SU-DHL-6 (cell line): ENCODE data around the gene STK32B.

Experiments used
- H2AFZ ChIP-seq: fragments of 200-600 bp; sonication (generic); 2 replicates; pipeline ENCODE4 v1.6.1; 2014; ENCODE audit warnings: low read depth, mild to moderate bottlenecking, moderate library complexity, mixed read lengths, antibody characterized with exemption, low read length; ENCODE audit not compliant: severe bottlenecking
- H3F3A ChIP-seq: fragments of 200-600 bp; shearing (Covaris generic); 2 replicates; pipeline ENCODE4 v1.6.0; 2016; ENCODE audit warnings: antibody characterized with exemption, mild to moderate bottlenecking; ENCODE audit not compliant: insufficient read depth
- H3K27ac ChIP-seq: fragments of 200-600 bp; sonication (generic); 2 replicates; pipeline ENCODE4 v1.5.1; 2016; ENCODE audit warnings: low read depth, mild to moderate bottlenecking, low read length, moderate library complexity, mixed read lengths
- H3K27me3 ChIP-seq: fragments of 200-600 bp; sonication (generic), shearing (Covaris generic); 2 replicates; pipeline ENCODE4 v1.6.0; 2014; ENCODE audit warnings: mild to moderate bottlenecking, low read length
- H3K36me3 ChIP-seq: fragments of 200-600 bp; sonication (generic); 2 replicates; pipeline ENCODE4 v1.6.1; 2014; ENCODE audit warnings: mild to moderate bottlenecking, low read length, mixed read lengths
- H3K4me2 ChIP-seq: fragments of 300-600, 200-600 bp; shearing (Covaris generic), sonication (generic); 2 replicates; pipeline ENCODE4 v1.6.0; 2014; ENCODE audit warnings: low read length, low read depth, mild to moderate bottlenecking; ENCODE audit not compliant: poor library complexity, severe bottlenecking
- H3K4me3 ChIP-seq: fragments of 200-600 bp; sonication (generic); 2 replicates; pipeline ENCODE4 v1.5.1; 2014; ENCODE audit warnings: antibody characterized with exemption, low read length, mild to moderate bottlenecking, mixed read lengths; ENCODE audit not compliant: insufficient read depth, poor library complexity, severe bottlenecking
- H3K79me2 ChIP-seq: fragments of 200-600 bp; sonication (generic); 2 replicates; pipeline ENCODE4 v1.6.1; 2014; ENCODE audit warnings: mild to moderate bottlenecking, low read length, moderate library complexity; ENCODE audit not compliant: insufficient read depth
- H3K9ac ChIP-seq: fragments of 200-600 bp; sonication (generic); 2 replicates; pipeline ENCODE4 v1.7.0; 2014; ENCODE audit warnings: mild to moderate bottlenecking, low read length
- H3K9me2 ChIP-seq: fragments of 200-600 bp; sonication (generic); replicated peaks from 2 replicates; pipeline ENCODE4 v1.6.1; 2014; ENCODE audit warnings: low read length; ENCODE audit not compliant: insufficient read depth
- H3K9me3 ChIP-seq: fragments of 200-600 bp; sonication (generic); 2 replicates; pipeline ENCODE4 v1.6.1; 2014; ENCODE audit warnings: low read length, mixed read lengths; ENCODE audit not compliant: insufficient read depth
- H4K20me1 ChIP-seq: fragments of 200-600 bp; sonication (generic); 2 replicates; pipeline ENCODE4 v1.6.1; 2014; ENCODE audit warnings: low read depth, mild to moderate bottlenecking, antibody characterized with exemption, low read length, moderate library complexity, mixed read lengths
- CTCF ChIP-seq: fragments of 200-600 bp; sonication (generic); IDR thresholded peaks from one replicate; pipeline ENCODE4 v1.5.1; 2017; ENCODE audit warnings: antibody characterized with exemption, mild to moderate bottlenecking, low read length, moderate library complexity; ENCODE audit not compliant: insufficient read depth, poor library complexity, severe bottlenecking
- EZH2phosphoT487 ChIP-seq: fragments of 200-600 bp; sonication (generic), shearing (Covaris generic); conservative IDR thresholded peaks from 2 replicates; pipeline ENCODE4 v1.6.1; 2018; ENCODE audit warnings: mild to moderate bottlenecking, antibody characterized with exemption, low read length, moderate library complexity, mixed read lengths

The STK32B gene

GRCh38 chr4:5307928-5308327 lies 256.6 kb downstream of the STK32B start:
- H3K9ac ChIP-seq: no peak overlapping the region
- no peak overlapping the region for H3K27ac ChIP-seq
- H3K27me3 ChIP-seq: no peaks in the 10 kb centered on the region
- H3K4me3 ChIP-seq: no peak overlapping the region
- no peaks in the 10 kb centered on the region for H3K36me3 ChIP-seq
- no peak overlapping the region for H3K4me2 ChIP-seq
- H3K79me2 ChIP-seq: no peaks in the 10 kb centered on the region
- no peak for TF ChIP-seq CTCF
- TF ChIP-seq EZH2phosphoT487: no peak
- no peaks in the 10 kb centered on the region for H3K9me2 ChIP-seq
- H4K20me1 ChIP-seq: no peaks in the 10 kb centered on the region
- no peaks in the 10 kb centered on the region for H3F3A ChIP-seq
- no peaks in the 10 kb centered on the region for H3K9me3 ChIP-seq
- H2AFZ ChIP-seq: no peak overlapping the region

- H3K4me2 ChIP-seq: no peak overlapping the region
- H4K20me1 ChIP-seq: no peaks in the 10 kb centered on the region
- no peaks in the 10 kb centered on the region for H3K36me3 ChIP-seq
- no peak overlapping the region for H2AFZ ChIP-seq
- no peaks in the 10 kb centered on the region for H3F3A ChIP-seq
- 0 out of 2 replicates have a peak, but pooled peaks cover 4% of the 10 kb centered on the region for H3K9me3 ChIP-seq
- H3K9ac ChIP-seq: no peak overlapping the region
- H3K9me2 ChIP-seq: no peaks in the 10 kb centered on the region
- no peak overlapping the region for H3K4me3 ChIP-seq
- no peaks in the 10 kb centered on the region for H3K79me2 ChIP-seq
- no peaks in the 10 kb centered on the region for H3K27me3 ChIP-seq
- H3K27ac ChIP-seq: no peak overlapping the region
- TF ChIP-seq EZH2phosphoT487: no peak
- TF ChIP-seq CTCF: no peak
Observed at GRCh38 chr4:5322321-5322720, 271.0 kb downstream of the STK32B start.

GRCh38 chr4:5330339-5330989 lies 279.2 kb downstream of the STK32B start:
- no peak overlapping the region for H3K4me3 ChIP-seq
- H3K27me3 ChIP-seq: no peaks in the 10 kb centered on the region
- no peaks in the 10 kb centered on the region for H3K36me3 ChIP-seq
- no peak overlapping the region for H2AFZ ChIP-seq
- no peaks in the 10 kb centered on the region for H3K9me2 ChIP-seq
- no peak overlapping the region for H3K27ac ChIP-seq
- H3K4me2 ChIP-seq: no peak overlapping the region
- TF ChIP-seq CTCF (no peak), EZH2phosphoT487 (no peak)
- no peaks in the 10 kb centered on the region for H3K79me2 ChIP-seq
- H3F3A ChIP-seq: no peaks in the 10 kb centered on the region
- H4K20me1 ChIP-seq: no peaks in the 10 kb centered on the region
- H3K9ac ChIP-seq: no peak overlapping the region
- H3K9me3 ChIP-seq: no peaks in the 10 kb centered on the region
